ENCODE results near the gene ZNF672.

ZNF672 gene

GRCh38 chr1:248837045-248837780, 811 bp upstream of the ZNF672 start:
- DNase-seq, result no peak

- peak; percentile 91 for DNase-seq
These were observed 538 bp downstream of the ZNF672 start for GRCh38 chr1:248838357-248839167.

GRCh38 chr1:248839168-248839555, 1.1 kb downstream of the ZNF672 start:
- peak; percentile 59 for DNase-seq

GRCh38 chr1:248840946-248841345, 2.9 kb downstream of the ZNF672 start:
- no peak for DNase-seq

GRCh38 chr1:248841702-248842395, 3.8 kb downstream of the ZNF672 start:
- no peak for DNase-seq

- no peak for DNase-seq
These were observed 4.8 kb downstream of the ZNF672 start for GRCh38 chr1:248842781-248843331.

GRCh38 chr1:248843687-248844086, 5.7 kb downstream of the ZNF672 start:
- no peak for DNase-seq

- no peak for DNase-seq
These were observed 6.5 kb downstream of the ZNF672 start for GRCh38 chr1:248844526-248844925.

GRCh38 chr1:248847181-248847955, 9.3 kb downstream of the ZNF672 start:
- no peak for DNase-seq

- DNase-seq, result no peak
These were observed 10.0 kb downstream of the ZNF672 start for GRCh38 chr1:248847956-248848561.

GRCh38 chr1:248848602-248849001, 10.6 kb downstream of the ZNF672 start:
- no peak for DNase-seq

- no peak for DNase-seq
These were observed 11.1 kb downstream of the ZNF672 start for GRCh38 chr1:248849152-248849551.

- DNase-seq, result no peak
These were observed 11.6 kb downstream of the ZNF672 start for GRCh38 chr1:248849637-248850036.

- DNase-seq, result no peak
These were observed 12.1 kb downstream of the ZNF672 start for GRCh38 chr1:248850124-248850523.

- DNase-seq, result no peak
These were observed 12.7 kb downstream of the ZNF672 start for GRCh38 chr1:248850536-248851251.

GRCh38 chr1:248851390-248851789, 13.4 kb downstream of the ZNF672 start:
- DNase-seq, result no peak

- no peak for DNase-seq
These were observed 14.7 kb downstream of the ZNF672 start for GRCh38 chr1:248852481-248853405.

- DNase-seq, result no peak
These were observed 15.8 kb downstream of the ZNF672 start for GRCh38 chr1:248853663-248854375.

GRCh38 chr1:248855580-248855979, 17.6 kb downstream of the ZNF672 start:
- no peak for DNase-seq

- no peak for DNase-seq
These were observed 18.2 kb downstream of the ZNF672 start for GRCh38 chr1:248856176-248856575.
